HG02973 (cell line): ENCODE measurements around the gene COL18A1.
"Not testable (repeated sequence)": the region's sequence is repeated elsewhere in the genome, so short reads cannot be mapped to it uniquely, and the experiment has no call there.

Experiments used
- ATAC-seq: cut with Tn5 transposase; IDR thresholded peaks from one replicate; pipeline ENCODE4 v1.9.1; 2021; ENCODE audit warnings: moderate library complexity; ENCODE audit not compliant: unreplicated experiment

Gene COL18A1

DNA sequence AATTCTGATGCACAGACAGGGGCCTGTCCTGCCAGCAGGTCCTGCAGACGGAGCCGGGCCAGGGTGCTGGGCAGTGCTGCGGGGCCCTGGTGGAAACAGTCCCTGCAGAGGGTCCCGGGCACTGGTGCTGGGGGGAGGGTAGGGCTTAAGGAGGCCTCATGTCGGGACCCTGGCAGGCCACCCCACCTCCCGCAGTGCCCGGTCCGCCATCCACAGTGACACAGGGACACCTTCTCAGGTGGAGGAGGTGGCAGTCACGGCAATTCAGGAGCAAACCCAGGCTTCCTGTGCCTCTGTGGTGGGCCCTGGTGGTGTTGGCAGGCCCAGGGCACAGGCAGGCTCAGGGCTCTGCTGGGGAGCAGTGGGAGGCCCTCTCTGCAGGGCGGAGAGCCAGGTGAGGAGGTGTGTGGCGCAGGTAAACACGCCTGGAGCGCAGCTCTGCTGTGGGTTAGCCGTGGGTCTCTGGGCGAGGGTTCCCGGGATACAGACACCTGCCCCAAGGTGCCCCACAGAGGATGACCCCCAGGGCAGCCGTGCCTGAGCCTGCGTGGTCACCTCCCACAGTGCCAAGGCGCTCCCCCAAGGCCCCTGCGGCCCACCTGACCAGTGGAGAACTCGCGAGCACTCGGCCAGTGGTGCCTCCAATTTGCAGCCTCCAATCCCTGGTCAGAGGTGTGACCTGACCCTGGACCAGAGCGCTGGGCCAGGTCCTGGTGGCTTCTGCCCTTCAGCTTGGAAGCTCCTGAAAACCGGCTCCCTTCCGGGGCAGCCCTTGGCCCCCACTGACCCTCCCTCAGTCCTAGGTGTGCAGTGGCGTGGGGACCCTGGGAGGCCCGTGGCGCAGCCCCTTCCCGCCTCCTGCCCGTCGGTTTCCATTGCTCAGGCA is 19.2 kb downstream of the COL18A1 start:
- no peak for ATAC-seq

DNA sequence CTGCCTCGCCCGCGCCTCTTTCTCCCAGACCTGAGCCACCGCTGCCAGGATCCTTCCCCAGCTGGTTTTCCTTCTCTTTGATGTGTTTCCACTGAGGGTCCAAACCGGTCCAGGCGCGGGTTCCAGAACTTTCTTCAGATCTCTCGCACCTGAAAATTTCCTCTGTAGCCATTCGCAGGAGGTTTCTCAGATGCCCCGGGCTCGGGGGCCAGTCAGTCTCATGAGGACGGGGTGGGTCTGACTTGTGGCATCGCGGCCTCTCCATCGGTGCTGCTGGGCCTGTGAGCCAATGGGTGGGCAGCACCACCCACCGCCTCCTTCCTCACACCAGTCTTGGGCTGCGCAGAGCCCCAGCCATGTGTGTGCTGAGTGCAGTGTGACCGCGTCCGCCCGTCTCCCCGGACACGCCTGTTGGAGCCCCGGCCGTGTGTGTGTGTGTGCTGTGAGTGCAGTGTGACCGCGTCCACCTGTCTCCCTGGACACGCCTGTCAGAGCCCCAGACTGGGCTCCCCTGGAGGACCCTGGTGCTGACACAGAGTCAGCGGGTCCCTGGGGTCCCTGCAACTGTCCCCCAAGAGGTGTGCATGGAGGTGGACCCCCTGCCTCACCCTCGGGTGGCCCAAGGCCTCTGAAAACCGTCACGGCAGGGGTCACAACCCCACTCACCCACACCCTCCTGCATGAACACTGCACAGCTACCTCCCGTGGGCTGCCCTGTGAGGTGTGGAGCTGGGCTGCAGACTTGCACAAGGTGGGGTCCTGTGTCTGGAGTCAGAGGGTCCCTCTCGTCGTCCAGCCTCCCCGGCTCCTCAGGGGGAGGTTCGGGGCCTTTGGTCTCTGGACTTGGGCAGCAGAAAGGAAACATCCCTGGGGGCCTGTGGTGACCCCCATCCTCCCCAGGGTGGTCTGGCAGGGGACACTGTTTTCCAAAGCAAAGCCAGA is 20.2 kb downstream of the COL18A1 start:
- no peak for ATAC-seq

DNA sequence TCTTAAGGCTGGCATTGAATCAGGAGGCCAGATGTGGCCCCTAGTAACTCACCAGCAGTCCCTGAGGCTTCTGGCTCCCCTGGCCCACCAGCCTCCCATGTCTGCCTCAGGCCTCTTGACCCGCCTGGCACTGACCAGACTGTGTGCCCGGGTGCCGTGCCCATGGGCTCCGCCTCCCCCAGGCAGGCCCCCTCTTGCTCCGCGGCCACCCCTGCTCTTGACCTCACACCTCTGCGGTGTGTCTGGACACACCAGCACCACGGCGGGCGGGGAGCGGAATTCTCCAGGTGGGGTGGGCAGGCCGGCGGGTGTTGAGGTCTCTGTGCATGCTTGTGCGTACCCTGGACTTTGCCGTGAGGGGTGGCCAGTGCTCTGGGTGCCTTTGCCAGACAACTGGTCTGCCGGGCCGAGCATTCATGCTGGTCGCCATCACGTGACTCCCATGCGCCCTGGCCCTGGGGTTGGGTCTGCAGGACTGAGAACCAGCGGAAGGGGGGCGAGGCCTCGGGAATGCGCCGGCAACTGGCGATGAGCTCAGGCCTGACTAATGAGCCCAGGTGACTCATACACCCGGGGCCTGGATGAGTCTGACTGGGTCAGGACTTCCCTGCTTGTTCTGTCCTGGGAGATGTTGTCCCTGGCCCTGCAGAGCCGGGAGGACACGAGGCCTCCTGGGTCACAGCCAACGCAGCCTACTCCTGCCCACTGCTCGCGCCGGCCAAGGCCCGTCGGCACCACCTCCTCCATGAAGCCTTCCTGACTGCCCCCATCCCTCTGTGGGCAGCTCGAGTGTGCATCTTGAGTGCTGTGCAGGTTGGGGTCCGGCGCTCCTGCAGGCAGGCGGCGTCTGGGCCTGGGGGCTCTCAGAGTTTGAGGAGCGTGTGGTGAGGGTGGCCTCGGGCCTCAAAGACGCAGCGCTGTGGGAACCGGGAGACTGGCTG is 22.6 kb downstream of the COL18A1 start:
- no peak for ATAC-seq

DNA sequence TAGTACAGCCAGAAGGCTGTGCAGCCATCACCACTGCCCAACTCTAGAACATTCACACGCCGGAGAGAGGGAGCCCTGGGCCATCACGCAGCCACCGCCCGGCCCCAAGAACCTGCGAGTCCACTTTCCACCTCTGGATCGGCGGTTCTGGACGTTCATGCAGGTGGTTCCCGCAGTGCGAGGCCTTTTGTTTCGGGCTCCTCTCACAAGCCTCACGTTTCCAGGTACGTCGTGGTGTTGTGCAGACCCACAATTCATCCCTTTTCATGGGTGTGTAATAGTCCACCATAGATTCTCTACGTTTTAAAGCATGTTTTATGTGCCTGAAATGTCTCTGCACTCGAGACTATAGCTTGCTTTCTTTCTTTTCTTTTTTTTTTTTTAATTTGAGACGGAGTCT is 23.6 kb downstream of the COL18A1 start:
- no peak for ATAC-seq

GRCh38 chr21:45429221-45430175 is 24.5 kb downstream of the COL18A1 start:
- no peak for ATAC-seq

- no peak for ATAC-seq
Measured at GRCh38 chr21:45430521-45431501, 25.8 kb downstream of the COL18A1 start.

DNA sequence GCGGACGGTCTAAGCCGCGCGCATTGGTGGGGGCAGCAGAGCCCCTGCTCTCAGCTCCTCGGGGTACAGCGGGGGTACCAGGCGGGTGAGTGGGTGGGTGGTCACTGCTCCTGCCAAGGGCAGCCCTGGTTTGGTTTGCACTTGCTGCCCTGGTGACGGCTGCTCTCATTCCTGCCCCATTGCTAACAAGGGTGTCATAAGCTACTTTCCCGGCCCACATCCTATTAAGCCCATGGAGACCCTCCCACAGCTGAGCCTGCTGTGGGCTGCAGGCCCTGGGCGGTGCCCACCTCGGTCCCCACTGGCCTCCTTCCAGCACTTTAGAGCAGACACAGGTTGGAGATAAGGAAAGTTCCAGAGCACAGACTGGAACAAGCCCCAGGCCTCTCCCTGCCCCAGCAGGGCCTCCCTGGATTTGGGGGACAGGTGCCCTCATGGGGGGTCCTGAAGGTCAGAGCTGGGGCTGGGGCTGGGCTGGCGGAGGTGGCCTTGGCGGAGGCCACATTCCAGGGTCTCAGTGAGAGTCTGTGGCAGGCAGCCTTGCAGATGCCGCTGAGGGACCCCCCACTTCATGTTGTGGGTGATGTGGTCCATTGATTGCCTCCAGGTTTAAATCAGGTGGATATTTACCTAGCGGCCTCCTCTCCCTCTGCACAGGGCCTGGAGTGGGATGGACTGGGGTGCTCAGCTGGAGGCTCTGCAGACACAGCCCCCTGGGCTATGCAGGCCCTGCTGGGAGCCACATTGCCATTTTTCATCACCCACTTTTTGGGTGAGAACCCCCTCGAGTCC is 27.0 kb downstream of the COL18A1 start:
- ATAC-seq = no peak

DNA sequence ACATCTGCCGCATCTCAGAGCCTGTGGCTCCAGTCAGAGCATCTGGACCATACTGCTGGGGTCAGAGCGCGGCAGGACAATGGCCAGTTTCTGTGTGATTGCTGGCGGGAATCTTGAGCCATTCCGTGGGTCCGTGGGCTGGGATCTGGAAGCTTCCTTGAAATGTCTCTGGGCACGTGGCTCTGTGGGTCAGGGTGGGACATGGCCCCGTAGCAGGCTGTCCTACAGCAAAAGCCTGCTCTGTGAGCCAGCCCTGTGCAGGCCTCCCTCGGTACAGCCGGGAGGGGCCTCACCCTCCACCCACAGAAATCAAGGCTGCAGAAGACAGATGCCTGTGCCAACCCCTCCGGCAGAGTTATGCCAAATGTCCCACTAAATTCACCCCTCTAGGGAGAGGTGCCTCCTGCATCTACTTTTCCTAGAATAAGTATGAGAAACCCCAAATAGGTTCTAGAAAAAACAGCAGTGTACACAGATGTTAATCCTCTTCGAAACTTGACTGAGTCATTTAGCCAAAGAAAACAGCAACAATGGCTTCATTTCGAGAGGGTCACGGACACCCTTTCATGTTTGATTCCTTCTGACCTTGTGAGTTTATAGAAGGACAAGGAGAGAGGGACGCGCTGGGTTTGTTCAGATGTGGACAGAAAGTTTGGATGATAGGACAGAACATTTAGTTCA is 27.8 kb downstream of the COL18A1 start:
- no peak for ATAC-seq

DNA sequence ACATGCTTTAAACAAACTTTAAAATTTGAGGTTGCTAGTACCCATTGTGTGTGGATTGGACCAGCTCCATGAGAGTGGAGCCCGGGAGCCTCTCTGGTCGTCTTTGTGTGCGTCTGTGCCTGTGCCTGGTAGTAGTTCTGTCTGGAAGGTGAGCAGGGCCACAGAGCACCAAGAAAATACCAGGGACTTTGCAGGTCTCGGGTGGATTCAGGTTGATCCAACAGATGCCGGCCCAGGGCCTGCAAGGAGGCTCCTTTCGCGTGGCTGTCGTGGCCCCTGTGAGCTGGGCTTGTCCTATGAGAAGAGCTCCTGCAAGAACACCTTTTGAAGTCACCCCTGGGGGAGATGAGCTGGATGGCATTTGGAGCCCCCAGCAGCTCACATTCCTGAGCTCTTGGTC is 28.3 kb downstream of the COL18A1 start:
- ATAC-seq = no peak

- ATAC-seq = no peak
Measured at GRCh38 chr21:45433911-45434644, 29.1 kb downstream of the COL18A1 start.

DNA sequence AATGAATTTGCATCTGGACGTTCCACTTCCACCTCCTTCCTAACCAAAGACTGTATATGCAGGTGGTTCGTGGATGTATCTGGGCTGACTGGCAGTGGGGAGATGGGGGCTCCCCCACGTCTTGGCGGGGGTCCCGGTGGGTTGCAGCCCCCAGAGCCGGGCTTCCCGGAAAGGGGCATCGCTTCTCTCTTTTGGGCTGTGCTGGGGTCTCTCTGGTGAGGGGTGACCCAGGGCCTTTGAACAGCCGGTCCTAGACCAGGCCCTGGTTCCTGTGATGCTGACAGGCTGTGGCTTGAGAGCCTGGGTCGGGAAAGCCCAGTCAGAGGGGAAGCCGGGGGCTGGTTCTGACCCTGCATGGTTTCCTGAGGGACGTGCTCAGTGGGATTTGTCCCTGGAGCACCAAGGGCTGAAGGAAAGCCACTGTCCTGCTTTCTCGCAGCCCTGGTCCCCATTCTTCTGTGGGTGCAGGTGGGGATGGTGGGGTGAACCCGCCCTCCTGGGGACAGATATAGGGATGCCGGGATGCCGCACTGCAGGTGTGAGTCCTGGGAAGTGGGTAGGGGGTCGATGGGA is 29.8 kb downstream of the COL18A1 start:
- no peak for ATAC-seq

GRCh38 chr21:45435405-45435981 is 30.5 kb downstream of the COL18A1 start:
- no peak for ATAC-seq

- no peak for ATAC-seq
Measured at GRCh38 chr21:45436351-45437065, 31.5 kb downstream of the COL18A1 start.

DNA sequence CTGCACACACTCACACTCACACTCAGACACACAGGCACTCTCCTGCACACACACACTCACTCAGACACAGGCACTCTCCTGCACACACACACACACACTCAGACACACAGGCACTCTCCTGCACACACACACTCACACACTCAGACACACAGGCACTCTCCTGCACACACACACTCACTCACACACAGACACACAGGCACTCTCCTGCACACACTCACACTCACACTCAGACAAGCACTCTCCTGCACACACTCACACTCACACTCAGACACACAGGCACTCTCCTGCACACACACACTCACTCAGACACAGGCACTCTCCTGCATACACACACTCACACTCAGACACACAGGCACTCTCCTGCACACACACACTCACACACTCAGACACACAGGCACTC is 32.9 kb downstream of the COL18A1 start:
- ATAC-seq = not testable (repeated sequence)
